Fibroblast of pulmonary artery (primary cell): ENCODE measurements around the gene GOT2.
"Not testable (repeated sequence)": the region's sequence is repeated elsewhere in the genome, so short reads cannot be mapped to it uniquely, and the experiment has no call there.

Experiments used
- DNase-seq: peaks from one replicate; pipeline ENCODE4 v3.0.0-alpha.2; 2010; ENCODE audit warnings: low read depth
- H3K4me3 ChIP-seq: replicated peaks from 2 replicates; pipeline ENCODE4 v1.5.1; 2011; ENCODE audit warnings: low read depth, mild to moderate bottlenecking, control low read depth, low read length, moderate library complexity
- TF ChIP-seq, protein P1 (sequence below): IDR thresholded peaks from 2 replicates; pipeline ENCODE4 v1.5.1; 2011; ENCODE audit warnings: mild to moderate bottlenecking, control low read depth, low read length, inconsistent platforms; ENCODE audit errors: missing control alignments

The GOT2 gene

DNA sequence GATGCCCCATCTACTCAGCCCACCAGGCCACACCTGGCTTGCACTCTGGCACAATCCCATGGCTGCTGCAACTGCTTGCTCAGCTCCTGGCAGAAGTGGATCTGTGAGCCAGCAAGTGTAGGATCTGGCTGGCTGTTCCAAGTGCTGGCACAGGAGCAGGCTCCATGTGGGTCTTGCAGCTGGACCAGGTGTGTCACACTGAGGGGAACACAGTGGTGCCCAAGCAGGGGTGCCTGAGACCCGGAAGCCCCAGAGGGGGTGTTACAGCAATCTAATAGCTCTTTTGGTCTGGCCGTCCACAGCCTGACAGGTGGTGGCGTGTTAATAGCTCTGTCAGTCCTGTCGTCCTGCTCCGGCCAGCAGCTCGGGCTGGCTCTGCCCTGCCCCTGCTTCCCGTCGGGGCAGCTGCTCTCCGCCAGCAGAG, 19.6 kb upstream of the GOT2 start:
- H3K4me3 ChIP-seq: no peak overlapping the region
- no peak for DNase-seq
- TF ChIP-seq, protein P1, sequence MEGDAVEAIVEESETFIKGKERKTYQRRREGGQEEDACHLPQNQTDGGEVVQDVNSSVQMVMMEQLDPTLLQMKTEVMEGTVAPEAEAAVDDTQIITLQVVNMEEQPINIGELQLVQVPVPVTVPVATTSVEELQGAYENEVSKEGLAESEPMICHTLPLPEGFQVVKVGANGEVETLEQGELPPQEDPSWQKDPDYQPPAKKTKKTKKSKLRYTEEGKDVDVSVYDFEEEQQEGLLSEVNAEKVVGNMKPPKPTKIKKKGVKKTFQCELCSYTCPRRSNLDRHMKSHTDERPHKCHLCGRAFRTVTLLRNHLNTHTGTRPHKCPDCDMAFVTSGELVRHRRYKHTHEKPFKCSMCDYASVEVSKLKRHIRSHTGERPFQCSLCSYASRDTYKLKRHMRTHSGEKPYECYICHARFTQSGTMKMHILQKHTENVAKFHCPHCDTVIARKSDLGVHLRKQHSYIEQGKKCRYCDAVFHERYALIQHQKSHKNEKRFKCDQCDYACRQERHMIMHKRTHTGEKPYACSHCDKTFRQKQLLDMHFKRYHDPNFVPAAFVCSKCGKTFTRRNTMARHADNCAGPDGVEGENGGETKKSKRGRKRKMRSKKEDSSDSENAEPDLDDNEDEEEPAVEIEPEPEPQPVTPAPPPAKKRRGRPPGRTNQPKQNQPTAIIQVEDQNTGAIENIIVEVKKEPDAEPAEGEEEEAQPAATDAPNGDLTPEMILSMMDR: no peak

DNA sequence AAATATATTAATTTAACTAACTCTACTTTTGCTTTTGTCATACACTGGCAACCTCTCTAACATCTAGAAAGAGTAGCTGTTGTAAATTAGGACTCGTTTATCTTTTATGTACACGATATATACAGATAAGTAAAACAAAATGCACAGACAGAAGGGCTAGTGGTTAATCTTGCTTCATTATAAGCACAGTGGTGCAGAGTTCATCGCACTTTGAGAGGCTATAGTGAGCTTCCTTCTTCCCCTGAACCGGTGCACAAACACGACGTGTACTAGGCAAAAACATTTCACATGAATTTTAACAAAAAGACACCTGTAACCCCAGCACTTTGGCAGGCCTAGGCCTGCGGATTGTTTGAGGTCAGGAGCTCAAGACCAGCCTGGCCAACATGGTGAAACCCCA, 10.4 kb upstream of the GOT2 start:
- TF ChIP-seq, protein P1: no peak
- DNase-seq: no peak
- no peak overlapping the region for H3K4me3 ChIP-seq

DNA sequence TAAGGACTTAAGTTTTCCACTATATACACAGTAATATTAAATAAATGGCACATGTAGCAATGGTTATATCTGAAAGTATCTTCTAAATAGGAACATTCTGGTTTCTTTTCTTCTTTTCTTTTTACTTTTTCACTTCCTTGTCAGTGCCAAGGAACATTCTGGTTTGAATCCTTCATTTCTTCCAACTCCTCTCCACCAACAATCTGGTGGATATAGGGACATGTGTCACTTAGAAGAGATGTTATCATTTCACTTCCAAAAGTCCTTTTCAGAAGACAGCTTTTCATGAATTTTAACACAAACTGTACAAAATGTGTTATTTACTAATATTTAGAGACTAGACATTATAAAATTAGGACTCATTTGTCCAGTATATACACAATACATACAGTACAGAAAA, 7.9 kb upstream of the GOT2 start:
- TF ChIP-seq, protein P1: no peak
- no peak for DNase-seq
- H3K4me3 ChIP-seq: no peak overlapping the region

DNA sequence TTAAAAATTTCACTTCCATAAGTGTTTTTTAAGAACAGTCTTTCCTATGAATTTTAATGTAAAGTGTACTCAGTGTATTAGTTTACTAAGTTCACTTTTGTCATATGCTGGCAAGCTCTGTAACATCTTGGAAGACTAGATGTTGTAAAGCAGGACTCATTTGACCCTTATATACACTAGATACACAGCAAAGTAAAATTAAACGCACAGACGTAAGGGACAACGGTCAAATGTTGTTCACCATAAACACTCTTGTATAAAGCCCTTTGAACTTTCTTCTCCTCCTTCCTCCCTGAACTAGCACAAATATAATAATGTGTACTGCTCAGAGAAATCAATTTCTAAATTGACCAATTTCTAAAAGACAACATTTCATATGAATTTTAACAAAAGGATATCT, 7.0 kb upstream of the GOT2 start:
- TF ChIP-seq, protein P1: no peak
- no peak overlapping the region for H3K4me3 ChIP-seq
- DNase-seq: no peak

DNA sequence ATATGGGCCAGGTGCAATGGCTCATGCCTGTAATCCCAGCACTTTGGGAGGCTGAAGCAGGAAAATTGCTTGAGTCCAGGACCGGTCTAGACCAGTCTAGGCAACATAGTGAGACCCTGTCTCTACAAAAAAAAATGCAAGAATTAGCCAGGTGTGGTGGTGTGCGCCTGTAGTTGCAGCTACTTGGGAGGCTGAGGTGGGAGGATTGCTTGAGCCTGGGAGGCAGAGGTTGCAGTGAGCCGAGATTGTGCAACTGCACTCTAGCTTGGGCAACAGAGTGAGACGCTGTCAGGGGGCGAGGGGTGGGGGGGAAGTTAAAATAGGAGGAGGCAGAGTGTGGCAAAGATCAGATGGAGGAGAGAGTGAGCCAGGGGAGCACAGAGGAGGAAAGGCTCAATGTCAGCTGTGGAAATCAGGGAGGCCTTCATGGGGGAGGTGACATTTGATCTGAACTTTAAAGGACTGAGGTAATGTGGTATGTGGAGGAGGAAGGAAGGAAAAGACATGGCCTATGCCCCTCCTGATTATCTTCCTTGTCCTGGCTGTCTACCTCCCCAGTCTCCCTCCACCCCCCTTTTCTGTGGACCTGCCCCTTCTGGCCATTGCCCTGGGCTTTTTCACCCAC, 4.7 kb upstream of the GOT2 start:
- TF ChIP-seq, protein P1: no peak
- DNase-seq: no peak
- H3K4me3 ChIP-seq: no peak overlapping the region

DNA sequence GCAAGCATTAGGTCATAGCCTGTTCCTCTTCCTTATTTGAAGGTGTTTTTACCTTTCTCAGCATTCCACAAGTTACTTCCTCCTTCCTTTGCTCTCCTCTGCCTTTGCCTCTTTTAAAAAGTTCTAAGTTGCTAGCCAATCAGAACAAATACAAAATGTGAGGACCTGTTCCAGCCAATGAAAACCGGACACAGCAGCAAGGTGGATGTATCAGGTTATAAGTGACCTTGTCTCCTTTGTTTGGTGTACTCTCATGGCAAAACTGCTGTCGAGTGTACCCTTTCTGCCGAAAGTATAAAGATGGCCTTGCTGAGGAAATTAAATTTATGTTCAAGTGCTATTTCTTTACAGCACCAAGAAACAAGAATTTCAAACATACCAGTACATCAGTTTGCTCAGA, 2.2 kb upstream of the GOT2 start:
- H3K4me3 ChIP-seq, DNase-seq: not testable (repeated sequence)

DNA sequence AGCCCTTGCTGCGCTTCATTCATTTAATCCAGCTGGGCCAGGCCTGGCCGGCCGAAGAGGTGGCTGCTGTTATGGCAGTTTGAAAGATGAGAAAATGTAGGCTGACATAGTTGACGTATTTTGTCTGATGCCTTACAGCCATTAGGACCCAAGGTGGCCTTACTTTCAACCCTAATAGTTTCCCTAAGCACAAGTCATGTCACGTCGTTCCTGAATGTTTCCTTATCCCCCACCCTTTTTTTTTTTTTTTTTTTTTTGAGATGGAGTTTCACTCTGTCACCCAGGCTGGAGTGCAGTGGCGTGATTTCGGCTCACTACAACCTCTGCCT, 307 bp upstream of the GOT2 start:
- TF ChIP-seq, protein P1: no peak
- H3K4me3 ChIP-seq: peak overlapping the region; percentile 88
- no peak for DNase-seq

DNA sequence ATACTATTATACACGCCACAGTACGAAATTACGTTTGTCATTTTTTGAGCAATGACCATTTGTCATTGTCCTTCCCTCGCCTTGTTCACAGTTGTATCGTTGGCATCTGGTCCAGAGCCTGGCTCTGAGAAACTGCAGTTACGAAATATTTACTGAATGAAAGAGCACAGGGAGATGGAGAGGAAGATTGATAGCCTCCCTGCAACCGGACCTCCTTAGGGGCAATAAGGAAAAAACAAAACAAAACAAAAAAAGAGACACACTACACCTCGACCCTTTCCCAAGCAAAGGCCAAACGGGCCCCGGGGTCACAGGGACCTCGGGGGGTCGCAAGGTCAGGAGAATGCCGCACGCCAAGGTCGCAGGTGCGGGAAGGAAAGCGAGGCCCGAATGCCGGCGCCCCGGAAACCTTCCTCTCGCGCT, 857 bp downstream of the GOT2 start:
- peak; percentile 26 for DNase-seq
- TF ChIP-seq, protein P1: no peak
- H3K4me3 ChIP-seq: peak overlapping the region; percentile 88
